Epithelial cell of esophagus (primary cell): ENCODE results near the gene PSMB3.

Experiments
- DNase-seq: peaks from one replicate; pipeline ENCODE4 v3.0.0; 2010; ENCODE audit warnings: low read depth
- H3K4me3 ChIP-seq: 2 replicates; pipeline ENCODE4 v1.5.1; 2011; ENCODE audit warnings: mild to moderate bottlenecking, low read length, control low read depth
- TF ChIP-seq, protein P1 (sequence below): IDR thresholded peaks from 2 replicates; pipeline ENCODE4 v1.5.1; 2011; ENCODE audit warnings: low read depth, mild to moderate bottlenecking, low read length, control low read depth, inconsistent platforms; ENCODE audit not compliant: insufficient read depth; ENCODE audit errors: missing control alignments

Gene PSMB3

DNA sequence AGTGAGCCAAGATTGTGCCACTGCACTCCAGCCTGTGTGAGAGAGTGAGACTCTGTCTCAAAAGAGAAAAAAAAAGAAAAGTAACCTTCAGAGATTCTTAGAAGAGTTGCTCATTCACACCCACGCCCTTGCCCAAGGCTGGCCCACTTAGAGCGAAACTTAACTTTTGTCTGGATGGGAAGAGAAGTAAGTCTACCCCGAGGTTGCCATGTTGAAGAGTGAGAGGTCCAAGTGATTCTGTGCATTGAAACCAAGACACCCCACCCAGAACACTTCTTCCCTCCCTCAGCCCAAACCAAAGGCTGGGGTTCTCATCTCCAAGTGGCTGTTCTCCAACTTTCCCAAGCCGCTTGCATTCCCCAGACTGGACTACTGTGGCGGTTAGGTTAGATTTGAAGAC, 24.8 kb upstream of the PSMB3 start:
- DNase-seq: peak; percentile 29
- H3K4me3 ChIP-seq: no peak overlapping the region
- TF ChIP-seq, protein P1, sequence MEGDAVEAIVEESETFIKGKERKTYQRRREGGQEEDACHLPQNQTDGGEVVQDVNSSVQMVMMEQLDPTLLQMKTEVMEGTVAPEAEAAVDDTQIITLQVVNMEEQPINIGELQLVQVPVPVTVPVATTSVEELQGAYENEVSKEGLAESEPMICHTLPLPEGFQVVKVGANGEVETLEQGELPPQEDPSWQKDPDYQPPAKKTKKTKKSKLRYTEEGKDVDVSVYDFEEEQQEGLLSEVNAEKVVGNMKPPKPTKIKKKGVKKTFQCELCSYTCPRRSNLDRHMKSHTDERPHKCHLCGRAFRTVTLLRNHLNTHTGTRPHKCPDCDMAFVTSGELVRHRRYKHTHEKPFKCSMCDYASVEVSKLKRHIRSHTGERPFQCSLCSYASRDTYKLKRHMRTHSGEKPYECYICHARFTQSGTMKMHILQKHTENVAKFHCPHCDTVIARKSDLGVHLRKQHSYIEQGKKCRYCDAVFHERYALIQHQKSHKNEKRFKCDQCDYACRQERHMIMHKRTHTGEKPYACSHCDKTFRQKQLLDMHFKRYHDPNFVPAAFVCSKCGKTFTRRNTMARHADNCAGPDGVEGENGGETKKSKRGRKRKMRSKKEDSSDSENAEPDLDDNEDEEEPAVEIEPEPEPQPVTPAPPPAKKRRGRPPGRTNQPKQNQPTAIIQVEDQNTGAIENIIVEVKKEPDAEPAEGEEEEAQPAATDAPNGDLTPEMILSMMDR: no peak

DNA sequence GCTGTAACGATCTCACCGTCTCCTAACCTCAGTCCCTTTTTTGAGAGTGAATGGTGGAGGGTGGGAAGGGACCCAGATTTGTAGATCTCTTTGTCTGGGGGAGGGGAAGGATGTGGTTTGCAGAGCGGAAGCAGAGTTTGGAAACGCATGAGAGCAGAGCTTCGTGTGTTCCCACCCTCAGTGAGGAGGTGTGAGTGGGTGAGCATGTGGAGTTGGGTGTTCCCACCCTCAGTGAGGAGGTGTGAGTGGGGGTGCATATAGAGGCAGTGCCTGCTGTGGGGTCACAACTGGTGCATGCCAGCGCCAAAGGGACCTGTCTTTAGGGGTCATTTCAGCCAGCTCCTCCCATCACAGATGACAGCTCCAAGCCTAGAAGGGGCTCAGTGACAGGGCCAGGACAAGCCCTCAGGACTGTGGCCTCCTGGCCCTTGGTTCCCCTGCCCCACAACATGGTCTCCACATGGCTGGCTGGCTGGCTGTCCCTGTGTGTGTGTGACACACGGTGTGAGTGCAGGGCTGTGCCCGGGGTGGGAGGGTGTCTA, 24.2 kb upstream of the PSMB3 start:
- TF ChIP-seq, protein P1: no peak
- no peak for DNase-seq
- H3K4me3 ChIP-seq: no peak overlapping the region

DNA sequence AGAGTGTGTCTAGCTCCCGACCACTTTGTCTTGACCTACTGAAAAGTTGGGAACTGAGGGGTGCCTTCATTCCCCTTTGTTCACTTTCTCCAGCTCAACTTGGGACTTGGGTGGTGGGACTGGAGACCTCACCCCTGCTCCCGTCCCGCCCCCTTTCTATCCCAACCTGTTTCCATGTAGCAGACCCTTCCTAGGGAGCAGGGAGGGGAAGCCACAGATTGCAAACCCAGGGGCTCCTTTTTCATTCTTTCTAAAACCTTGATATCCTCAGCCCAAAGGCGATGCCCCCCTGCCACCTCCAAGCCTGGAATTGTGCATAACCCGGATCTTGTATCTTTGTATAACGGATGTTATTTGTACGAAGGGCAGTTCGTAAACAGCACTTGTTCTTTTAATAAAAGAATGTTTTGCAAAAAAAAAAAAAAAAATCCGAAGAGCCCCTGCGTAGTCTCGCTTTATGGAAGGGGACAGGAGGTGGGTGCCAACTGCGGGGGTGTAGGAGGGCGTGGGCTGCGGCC, 23.1 kb upstream of the PSMB3 start:
- DNase-seq: no peak
- peak overlapping the region; percentile 50 for H3K4me3 ChIP-seq
- TF ChIP-seq, protein P1: no peak

DNA sequence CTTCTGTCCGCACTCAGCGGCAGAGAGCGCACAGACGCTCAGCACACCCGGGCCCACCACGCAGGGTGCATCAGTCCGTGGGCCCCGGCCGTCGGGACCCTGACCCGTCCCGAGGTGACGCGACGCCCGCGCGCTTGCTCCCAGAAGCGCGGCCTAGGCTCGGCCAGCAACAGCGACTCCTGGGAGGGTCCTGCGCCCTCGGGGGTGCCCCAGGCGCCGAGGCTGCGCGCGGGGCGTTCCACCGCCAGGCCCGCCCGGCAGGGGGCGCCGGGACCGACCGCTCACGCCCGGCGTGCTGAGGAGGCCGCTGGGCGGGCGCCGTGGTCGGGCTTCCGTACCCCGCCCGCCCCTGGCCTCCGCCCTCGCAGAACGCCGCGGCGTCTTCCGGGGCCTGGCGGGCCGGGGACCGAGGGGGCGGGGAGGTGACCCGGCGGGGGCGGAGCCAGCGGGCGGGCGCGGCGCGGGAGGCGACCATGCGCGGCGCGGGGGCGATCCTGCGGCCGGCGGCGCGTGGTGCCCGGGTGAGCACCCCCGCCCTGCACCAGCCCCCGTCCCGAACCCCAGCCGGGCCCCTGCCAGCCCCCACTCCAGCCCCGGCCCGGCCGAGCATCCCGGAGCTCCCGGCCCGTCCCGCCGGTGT, 22.5 kb upstream of the PSMB3 start, which contains the start of gene CISD3:
Gene CISD3, plus strand, starts transcription at position 456 of the 640 bp plus-strand sequence. Its CDS starts 18 bp downstream, at position 474.
- TF ChIP-seq, protein P1: peak; percentile 13
- peak within 1 kb of the TSS; percentile 85 for H3K4me3 ChIP-seq
- DNase-seq: peak; percentile 83

DNA sequence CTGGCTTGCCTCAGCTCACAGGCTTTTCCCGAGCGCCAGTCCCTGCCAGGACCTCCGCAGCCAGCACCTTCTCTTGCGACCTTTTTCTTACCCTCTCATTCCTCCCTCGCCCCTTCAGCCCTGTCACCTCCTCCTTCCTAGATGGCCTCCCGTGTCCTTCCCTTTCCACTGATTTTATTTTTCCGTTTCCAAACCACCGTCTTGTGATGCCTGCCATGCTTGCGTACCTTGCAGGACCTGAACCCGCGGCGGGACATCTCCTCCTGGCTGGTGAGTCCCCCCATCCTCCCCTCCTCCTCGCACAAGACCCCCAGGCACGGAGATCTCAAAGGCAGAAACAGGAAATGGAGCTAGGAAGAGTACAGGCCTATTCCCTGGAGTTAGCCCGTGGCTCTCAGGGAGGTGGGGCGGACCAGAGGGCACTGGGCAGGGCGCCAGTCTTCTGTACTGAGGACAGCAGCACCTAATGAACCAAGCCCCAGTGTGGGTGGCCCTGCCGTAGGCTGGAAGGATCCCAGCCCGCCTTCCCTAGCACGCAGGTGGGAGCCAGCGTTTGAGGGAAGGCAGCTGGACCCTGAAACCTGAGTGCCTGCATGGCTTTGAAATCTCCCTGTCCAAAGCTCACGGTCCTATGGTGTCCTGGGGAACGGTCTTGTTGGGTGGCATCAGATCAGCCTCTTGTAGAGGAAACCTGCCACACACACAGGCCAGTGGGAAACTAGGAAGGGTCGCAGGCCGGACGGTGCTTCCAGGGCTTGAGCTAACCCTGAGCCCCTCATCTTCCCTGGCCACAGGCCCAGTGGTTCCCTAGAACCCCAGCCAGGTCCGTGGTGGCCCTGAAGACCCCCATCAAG, 21.8 kb upstream of the PSMB3 start:
- TF ChIP-seq, protein P1: no peak
- peak overlapping the region; percentile 85 for H3K4me3 ChIP-seq
- DNase-seq: peak; percentile 39

DNA sequence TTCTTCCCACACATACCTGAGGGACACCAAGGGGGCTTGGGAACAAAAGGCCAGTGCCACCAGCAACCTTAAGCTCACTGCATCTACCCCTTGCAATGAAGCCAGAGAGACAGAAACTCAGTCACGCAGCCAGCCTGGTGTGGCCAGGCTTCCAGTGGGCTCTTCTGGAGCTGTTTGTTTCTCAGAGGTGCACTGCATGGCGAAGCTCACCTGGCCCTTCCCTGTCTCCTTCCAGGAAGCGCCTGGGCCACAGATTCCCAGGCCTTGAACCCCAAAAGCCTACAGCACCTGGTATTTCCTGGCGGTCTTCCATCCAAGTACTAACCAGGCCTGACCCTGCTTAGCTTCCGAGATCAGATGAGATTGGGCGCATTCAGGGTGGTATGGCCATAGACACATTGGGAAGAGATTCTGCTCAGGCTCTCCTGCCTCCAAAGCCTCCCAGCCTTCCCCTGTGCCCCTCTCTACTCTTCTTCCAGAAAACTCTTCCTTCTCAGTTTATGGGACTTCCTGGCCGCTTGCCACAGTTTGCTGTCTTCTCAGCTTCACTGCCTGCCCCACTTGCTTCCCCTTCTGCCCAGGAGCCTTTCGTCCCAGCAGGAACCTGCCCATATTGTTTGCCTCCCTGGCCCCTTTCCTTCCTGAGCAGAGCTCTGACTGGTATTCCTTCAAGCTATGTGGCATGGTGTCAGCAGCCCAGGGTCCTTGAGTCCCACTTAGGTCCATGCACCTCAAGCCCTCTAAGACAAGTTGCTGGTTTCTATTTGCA, 20.8 kb upstream of the PSMB3 start:
- no peak for DNase-seq
- no peak overlapping the region for H3K4me3 ChIP-seq
- TF ChIP-seq, protein P1: no peak
